SH-SY5Y (cell line): Measurements from ENCODE around the gene TTC14.
A peak's percentile ranks its signal among the peaks of the same experiment; 100 is the strongest.

Experiments used
- GATA2 ChIP-seq: IDR thresholded peaks from 2 replicates; pipeline ENCODE4 v1.6.1; 2011; ENCODE audit warnings: mild to moderate bottlenecking, low read depth, low read length
- GATA3 ChIP-seq: IDR thresholded peaks from 2 replicates; pipeline ENCODE4 v1.6.1; 2011; ENCODE audit warnings: low read depth, mild to moderate bottlenecking, low read length, moderate library complexity

Gene TTC14, protein sequence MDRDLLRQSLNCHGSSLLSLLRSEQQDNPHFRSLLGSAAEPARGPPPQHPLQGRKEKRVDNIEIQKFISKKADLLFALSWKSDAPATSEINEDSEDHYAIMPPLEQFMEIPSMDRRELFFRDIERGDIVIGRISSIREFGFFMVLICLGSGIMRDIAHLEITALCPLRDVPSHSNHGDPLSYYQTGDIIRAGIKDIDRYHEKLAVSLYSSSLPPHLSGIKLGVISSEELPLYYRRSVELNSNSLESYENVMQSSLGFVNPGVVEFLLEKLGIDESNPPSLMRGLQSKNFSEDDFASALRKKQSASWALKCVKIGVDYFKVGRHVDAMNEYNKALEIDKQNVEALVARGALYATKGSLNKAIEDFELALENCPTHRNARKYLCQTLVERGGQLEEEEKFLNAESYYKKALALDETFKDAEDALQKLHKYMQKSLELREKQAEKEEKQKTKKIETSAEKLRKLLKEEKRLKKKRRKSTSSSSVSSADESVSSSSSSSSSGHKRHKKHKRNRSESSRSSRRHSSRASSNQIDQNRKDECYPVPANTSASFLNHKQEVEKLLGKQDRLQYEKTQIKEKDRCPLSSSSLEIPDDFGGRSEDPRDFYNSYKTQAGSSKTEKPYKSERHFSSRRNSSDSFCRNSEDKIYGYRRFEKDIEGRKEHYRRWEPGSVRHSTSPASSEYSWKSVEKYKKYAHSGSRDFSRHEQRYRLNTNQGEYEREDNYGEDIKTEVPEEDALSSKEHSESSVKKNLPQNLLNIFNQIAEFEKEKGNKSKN

DNA sequence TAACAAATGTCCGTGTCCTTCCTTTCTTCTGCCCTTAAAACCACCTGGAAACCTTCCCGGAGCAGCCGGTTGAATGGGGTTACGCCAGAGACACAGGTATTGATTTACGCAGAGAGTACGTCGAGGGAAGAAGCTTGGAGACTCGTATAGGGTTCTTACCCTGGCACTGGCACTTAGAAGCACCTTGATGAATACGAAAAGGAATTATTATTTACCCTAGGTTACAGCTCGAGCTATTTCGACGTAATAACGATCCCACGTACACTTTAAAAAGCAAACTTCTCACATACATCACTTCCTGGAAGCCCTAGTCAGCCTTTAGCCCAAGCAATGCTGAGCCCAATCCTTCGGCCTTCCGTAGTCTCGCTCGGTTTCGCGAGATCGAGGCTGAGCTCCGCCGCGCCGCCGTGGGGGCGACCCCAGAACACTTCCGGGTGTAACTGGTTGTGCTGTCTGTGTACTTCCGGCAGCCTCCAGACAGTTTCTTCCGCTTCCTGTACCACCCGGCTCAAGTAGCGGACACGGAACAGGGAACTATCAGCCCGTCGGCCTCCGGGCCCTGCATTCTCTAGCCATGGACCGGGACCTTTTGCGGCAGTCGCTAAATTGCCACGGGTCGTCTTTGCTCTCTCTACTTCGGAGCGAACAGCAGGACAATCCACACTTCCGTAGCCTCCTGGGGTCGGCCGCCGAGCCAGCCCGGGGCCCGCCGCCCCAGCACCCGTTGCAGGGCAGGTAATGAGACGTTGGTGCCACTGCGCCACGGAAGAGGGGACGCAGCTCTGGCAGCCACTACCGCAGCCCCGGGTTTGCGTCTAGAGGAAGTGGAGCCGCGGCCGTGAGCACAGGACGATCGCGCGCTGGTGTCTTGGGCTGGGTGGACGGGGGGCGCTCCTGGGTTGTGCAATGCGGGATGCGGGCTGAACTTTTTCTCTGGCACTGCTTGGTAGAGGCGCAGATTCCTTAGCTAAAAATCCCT is at the start of gene TTC14:
TSS of gene TTC14 (plus strand) at position 476 of the 979 bp plus-strand sequence. CDS start at position 575, 99 bp downstream.
- no peak for TF ChIP-seq GATA3
- TF ChIP-seq GATA2, result no peak

GRCh38 chr3:180563406-180563805 is 38.6 kb upstream of the TTC14 start:
- TF ChIP-seq GATA3 (no peak), GATA2 (no peak)

GRCh38 chr3:180564676-180565075 is 37.3 kb upstream of the TTC14 start:
- no peak for TF ChIP-seq GATA2
- no peak for TF ChIP-seq GATA3

- TF ChIP-seq GATA3 (no peak), GATA2 (no peak)
These were observed 31.7 kb upstream of the TTC14 start for GRCh38 chr3:180570238-180570637.

DNA sequence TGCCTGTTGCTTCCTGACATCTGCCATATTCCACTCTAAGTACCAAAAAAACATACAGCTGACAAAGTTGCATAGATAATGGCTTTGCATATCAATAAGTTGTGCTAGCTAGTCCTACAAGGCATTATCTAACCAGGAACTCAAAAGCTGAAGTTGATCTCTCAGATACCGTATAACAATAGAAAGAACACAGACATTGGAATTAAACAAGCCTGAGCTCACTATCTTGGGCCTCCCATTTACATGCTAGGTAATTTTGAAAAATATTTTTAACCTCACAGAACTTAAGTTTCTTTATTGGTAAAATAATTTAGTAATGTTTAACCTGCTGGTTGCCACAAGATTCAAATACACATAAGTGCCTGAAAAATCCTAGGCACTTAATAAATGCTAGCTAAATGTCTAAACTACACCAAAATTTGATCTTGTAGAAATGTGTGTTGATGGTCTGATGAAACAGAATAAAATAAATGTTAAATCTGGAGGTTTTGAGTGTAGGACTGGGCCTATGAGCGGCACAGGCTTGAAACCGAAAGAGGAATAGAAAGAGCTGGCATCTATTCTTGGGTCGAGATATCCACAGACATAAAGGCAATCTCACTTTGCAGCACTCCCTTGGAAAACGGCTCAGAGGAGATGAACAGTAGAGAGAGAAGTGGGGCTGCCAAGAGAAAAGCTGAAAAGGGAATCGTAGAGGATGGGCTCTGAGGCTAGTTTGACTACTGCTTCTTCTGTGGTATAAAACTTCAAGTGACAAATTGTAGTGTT is 29.9 kb upstream of the TTC14 start:
- TF ChIP-seq GATA2, result no peak
- no peak for TF ChIP-seq GATA3

GRCh38 chr3:180575571-180575970 is 26.4 kb upstream of the TTC14 start:
- TF ChIP-seq GATA2 (no peak), GATA3 (0 out of 2 replicates have a peak, but pooled peaks have one; percentile 60)

- TF ChIP-seq GATA2, result no peak
- no peak for TF ChIP-seq GATA3
These were observed 21.0 kb upstream of the TTC14 start for GRCh38 chr3:180580934-180581333.

DNA sequence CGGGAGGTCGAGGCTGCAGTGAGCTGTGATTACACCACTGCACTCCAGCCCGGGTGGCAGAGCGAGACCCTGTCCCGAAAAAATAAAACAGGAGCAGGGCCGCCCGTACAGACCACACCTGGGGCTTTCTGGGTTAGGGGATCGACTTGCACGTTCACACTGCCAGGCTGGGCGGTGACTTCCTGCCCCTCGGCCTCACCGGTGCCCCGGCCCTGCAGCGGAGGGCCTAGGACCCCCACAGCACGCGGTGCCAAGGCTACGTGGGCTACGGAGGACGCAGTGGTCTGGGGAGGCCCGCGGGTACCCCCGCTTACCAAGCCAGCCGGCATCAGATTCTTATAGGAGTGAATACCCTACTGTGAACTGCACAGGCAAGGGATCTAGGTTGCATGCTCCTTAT is 11.6 kb upstream of the TTC14 start:
- TF ChIP-seq GATA3 (no peak), GATA2 (no peak)

- TF ChIP-seq GATA3, result no peak
- TF ChIP-seq GATA2, result no peak
These were observed 7.1 kb upstream of the TTC14 start for GRCh38 chr3:180594631-180595558.

DNA sequence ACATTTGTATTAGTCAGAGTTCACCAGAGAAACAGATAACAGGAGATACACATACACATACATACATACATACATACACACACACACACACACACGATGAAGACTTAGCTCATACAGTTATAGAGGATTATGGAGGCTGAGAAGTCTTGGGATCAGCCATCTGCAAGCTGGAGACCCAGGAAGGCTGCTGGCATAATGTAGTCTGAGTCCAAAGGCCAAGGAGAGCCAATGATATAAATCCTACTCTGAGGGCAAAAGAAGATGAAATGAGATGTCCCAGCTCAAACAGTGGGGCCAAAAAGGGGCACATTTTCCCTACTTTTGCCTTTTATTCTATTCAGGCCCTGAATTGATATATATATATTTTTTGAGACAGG is 6.4 kb upstream of the TTC14 start:
- TF ChIP-seq GATA3, result no peak
- TF ChIP-seq GATA2, result no peak

DNA sequence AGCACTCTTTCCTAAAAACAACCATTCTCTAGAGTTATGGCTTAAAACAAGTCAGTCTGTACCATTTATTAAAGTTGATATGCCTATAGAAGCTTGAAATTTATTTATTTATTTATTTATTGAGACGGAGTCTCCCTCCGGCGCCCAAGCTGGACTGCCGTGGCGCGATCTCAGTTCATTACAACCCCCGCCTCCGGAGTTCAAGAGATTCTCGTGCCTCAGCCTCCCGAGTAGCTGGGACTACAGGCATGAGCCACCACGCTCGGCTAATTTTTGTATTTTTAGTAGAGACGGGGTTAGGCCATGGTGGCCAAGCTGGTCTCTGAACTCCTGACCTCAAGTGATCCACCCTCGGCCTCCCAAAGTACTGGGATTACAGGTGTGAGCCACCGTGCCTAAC is 1.5 kb upstream of the TTC14 start:
- no peak for TF ChIP-seq GATA3
- no peak for TF ChIP-seq GATA2

- TF ChIP-seq GATA2, result no peak
- TF ChIP-seq GATA3, result no peak
These were observed 9.0 kb downstream of the TTC14 start for GRCh38 chr3:180611006-180611405.

DNA sequence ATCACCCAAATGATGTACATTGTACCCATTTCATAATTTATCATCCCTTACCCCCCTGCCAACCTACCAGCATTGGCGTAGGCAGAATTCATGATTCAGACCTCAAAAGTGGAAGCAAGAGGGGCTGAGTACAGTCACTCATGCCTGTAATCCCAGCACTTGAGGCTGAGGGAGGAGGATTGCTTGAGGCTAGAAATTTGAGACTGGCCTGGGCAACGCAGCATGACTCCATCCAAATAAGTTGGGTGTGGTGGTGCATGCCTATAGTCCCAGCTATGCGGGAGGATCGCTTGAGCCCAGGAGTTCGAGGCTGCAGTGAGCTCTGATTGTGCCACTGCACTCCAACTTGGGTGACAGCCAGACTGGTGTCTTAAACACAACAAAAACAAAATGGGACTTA is 10.4 kb downstream of the TTC14 start:
- TF ChIP-seq GATA3 (no peak), GATA2 (no peak)
